HG02678 (cell line): ENCODE measurements around the gene OPN3.
A peak's percentile ranks its signal among the peaks of the same experiment; 100 is the strongest.

Experiments used
- ATAC-seq: cut with Tn5 transposase; IDR thresholded peaks from one replicate; pipeline ENCODE4 v1.9.1; 2021; ENCODE audit warnings: mild to moderate bottlenecking, moderate library complexity; ENCODE audit not compliant: unreplicated experiment

The OPN3 gene

GRCh38 chr1:241647658-241648057, 7.5 kb upstream of the OPN3 start:
- no peak for ATAC-seq

- ATAC-seq = no peak
Observed at GRCh38 chr1:241646201-241646600, 6.0 kb upstream of the OPN3 start.

DNA sequence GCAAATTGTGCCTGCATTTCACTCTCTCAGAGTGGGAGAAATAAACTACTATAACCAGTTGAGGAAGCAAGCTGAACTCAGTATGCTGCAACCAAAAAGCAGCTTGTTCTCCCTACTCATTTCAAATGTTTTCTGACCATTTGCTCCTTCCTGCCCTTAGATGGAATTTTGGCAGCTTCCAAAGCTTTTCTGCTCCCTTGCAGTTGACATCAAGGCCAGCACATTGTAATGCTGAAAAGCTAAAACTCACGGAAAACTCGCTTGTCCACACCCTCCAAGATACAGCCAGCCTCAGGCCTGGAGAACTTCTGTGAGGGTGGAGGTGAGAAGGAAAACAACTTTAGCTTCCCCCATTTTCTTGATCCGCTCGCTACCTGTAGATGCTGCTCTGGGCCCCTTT, 5.0 kb upstream of the OPN3 start:
- ATAC-seq = no peak

DNA sequence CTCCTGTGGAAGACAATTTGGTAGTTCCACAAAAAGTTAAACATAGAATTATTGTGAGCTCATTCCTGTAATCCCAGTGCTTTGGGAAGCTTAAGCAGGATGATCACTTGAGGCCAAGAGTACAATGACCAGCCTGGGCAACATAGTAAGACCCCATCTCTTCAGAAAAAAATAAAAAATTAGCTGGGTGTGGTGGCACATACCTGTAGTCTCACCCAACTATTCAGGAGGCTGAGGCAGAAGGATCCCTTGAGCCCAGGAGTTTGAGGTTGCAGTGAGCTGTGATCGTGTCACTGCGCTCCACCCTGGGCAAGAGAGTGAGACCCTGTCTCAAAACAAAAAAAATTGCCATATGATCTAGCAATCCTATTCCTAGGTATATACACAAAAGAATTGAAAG, 4.1 kb upstream of the OPN3 start:
- ATAC-seq = no peak

GRCh38 chr1:241642593-241642944, 2.4 kb upstream of the OPN3 start:
- ATAC-seq = no peak

DNA sequence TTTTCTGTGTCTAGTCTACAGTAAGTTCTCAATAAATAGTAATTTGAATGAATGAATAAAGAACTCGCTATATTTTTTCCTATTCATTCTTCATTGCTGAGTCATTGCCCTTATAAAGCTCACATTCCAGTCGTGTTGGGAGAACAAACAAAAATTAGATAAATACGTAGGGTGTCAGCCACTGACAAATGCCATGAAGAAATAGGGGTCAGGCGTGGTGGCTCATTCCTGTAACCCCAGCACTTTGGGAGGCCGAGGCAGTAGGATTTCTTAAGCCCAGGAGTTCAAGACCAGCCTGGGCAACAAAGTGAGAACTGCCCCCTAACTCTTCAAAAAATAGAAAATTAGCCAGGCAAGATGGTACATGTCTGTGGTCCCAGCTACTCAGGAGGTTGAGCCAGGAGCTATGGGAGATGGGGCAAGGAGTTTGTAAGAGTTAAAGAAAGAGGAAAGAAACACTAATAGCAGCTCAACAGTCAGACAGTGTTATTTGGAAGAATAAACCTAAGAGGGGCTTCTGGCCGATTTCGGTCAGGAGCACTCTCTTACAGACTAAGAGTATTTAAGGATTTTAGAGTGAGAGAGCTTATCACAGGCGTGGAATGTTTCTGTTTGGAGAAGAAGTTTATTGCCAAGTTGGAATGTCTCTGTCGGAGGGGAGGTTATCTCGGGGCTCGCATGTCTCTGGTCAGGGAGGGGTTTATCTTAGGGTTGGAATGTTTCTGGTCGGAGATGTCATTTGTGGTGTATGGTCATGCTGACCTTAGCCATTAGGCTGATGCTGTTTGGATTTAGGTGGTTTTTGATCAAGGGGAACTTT, 1.8 kb upstream of the OPN3 start:
- ATAC-seq = no peak

DNA sequence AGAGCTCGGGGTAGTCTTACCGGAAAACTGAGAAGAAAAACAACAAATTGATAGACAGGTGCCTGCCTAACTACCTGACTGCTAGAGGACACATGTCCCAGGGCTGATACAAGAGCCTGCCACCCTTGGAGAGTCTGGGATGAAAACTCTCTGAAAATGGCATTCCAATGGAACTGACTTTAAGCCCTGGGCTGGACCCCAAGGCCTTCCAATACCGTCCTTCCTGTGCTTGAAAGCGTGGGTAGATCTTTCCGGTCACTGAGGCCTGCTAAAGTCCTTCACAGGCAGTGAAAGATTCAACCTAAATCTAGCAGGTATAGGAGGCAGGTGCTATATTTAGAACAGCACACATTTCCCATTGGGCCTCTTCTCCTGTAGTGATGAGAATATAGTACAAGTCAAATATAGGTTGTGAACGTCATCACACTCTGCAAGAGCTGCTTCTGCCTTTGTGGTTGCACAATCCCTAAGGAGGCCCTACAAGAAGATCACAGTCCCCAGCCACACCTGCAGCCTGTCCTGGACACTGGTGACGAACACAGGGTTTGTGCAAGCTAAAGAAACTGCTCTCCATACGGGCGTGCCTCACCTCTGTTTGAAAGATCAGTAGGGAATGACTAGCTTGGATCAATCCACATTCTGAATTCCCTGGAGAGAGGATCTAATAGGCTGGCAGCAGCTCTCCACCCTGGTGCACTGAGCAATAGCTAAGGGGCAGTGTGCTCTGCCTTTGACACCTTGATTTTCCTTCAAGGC, 876 bp upstream of the OPN3 start:
- no peak for ATAC-seq

GRCh38 chr1:241639623-241640148, 483 bp downstream of the OPN3 start:
- ATAC-seq = peak; percentile 44

DNA sequence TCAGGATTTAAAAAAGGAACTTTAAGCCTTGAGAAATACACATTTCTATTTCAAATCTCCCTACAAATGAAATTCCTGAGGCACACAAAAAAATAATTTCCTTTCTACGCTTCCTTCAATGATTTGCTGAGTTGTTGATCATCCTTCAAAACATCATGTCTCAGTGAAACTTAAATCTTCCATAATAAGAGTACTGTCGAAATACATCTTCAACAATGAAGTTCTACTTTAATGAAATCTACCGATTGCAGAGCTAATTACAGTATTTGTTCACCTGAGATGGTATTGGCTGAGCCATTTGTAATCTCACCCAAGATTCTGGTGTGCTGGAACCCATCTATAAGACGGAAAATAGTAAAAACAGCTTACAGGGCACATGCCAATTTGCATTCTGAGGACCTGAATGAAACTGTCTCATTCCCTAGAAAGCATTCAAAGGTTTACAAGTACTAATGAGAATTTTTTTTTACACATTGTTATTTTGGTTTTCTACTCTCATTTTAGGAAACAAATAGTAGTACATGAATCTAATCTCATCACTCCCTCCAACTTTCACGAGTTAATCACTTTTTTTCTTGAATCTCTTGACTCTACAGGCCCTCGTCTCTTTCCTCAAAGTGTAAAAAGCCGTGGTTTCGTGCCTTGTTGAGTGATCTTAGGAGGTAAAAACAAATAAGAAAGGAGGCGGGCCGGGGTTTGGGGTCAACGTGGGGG, 1.1 kb downstream of the OPN3 start:
- no peak for ATAC-seq

DNA sequence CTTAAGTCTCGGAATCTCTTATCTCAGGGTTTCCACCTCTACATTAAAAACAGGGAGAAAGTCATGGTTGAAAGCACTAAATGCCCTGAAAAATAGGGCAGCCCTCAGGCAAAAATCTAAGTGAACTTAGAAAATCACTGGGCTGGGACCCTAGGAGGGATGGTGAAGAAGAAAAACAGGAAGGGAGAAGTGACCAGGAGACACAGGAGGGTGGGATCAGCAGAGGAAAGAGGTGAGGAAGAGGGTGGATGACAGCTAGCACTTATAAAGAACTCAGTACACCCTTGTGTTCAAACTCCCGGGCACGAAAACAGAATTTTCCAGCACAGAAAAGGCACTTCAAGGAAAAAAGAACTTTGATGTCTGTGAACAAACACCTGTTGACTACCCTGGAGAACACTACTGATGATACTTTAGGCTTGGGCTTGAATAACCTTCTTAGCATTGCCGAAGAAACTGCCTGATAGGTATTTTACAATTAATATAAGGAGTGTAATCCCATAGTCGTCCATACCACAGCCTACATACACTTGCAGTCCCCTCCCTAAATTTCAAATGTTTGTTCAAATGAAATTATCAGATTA, 2.0 kb downstream of the OPN3 start:
- ATAC-seq = no peak

- ATAC-seq = no peak
Observed at GRCh38 chr1:241637604-241638003, 2.6 kb downstream of the OPN3 start.

DNA sequence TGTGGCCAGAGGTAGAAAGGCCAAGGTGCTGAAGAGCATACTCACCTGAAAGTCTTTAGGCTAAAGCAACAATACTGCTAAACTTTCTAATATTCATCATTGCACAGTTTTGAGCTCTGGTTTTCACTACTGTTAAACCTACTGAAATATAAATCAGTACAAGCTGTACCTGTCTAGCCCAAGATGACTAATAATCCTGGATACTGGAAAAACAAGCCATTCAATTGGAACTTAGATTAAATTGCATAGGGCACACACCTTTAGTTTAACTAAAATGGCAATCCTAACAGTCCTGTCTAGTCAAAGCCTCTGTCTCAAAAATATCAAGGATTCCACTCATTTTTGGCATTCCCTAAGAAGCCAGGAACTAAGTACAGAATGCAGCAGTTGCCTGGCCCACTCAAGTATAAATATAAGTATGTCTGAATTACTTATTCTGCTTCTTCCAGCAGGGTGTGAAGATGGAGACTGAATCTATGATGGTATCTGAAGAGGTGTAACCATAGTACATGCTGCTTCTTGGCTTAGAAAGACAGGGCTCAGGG, 3.1 kb downstream of the OPN3 start:
- ATAC-seq = no peak

- ATAC-seq = no peak
Observed at GRCh38 chr1:241636291-241636690, 3.9 kb downstream of the OPN3 start.

DNA sequence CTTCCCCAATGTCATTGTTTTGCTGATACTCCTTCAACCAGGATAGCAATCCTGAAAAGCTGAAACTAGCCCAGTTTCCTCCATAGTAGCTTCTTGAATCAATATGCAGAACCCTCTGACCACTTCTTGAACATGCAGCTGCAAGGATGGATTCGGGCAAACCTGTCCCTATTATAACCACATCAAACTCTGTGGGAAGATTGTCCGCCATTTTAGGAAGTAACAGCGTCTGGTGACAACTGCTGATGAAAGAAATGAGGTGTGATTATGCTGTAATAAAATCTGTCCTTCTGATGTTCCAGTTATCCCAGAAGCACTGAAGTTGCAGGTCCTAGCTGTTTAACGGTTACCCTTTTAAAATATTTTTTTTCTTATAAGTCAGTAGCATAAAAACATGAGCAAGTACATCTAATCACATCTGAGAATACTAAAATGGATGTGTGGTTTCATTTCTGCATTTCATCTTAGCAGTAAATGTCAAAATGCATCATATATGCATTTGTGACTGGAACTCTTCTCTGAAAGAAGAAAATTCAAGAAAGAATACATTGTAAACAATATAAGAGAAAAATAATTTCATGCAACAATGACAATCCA, 4.5 kb downstream of the OPN3 start:
- ATAC-seq = no peak

DNA sequence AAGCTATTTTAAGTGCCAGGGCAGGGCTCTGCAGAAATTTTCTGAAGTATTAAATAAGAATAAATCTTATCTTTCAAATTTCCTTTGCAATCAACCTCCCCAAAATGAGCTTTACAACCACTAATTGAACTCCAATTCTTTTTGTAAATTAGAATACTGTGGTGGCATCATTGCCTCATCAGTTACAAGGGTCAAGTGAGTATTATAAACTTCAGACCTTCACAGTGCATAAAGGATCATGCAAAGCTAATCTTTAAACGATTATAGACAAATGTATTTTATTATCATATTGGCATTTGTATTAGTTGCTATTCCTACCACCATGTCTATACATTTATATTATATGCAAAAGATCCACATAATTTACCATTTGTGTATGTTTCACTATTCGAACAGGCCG, 7.2 kb downstream of the OPN3 start:
- no peak for ATAC-seq

DNA sequence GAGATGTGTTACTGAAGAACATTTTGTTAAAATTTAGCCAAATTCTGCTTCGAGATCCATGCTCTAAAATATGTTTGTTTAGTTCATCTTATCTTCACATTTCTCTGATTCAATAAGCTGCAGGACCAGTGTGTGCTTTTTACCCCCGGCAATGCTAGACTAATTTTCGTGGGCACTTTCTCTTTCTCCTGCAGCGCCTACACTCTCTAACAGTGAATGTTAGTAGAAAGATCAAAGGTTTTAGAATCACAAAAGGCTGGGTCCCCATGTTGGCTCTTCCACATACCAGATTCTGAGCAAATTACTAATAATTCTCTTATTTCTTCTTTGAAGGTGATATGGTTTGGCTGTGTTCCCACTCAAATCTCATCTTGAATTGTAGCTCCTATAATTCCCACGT, 8.5 kb downstream of the OPN3 start:
- no peak for ATAC-seq

GRCh38 chr1:241630899-241631298, 9.3 kb downstream of the OPN3 start:
- no peak for ATAC-seq

GRCh38 chr1:241630476-241630875, 9.7 kb downstream of the OPN3 start:
- ATAC-seq = no peak

DNA sequence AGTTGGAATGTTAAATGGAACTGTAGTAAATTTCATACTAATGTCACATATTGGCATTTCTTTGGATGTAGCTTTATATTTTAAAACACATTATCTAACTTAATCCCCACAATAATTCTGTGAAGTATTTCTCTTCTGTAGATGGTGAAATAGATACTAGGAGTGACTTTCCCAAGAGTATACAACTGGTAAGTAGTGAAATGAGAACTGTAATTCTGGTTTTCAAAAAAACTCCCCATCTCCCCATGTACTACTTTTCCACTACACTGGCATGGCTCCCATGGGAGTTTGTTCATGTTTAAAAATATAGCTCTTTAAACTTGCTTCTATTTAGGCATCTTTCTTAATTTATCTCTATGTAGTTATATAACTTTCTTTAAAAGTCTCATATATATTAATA, 10.2 kb downstream of the OPN3 start:
- ATAC-seq = no peak

GRCh38 chr1:241627453-241628259, 12.5 kb downstream of the OPN3 start:
- peak; percentile 81 for ATAC-seq
